ENCODE data around the gene WDSUB1. TPM values are rescaled to one million over a fixed set of nuclear protein-coding genes. Genes with fewer than 3 reads are reported as not detected.

The WDSUB1 gene
- total RNA-seq, 1 experiment from 2014 or later = 7.7 TPM

GRCh38 chr2:159232456-159233170, 53.9 kb downstream of the WDSUB1 start:
- TF ChIP-seq POLR2AphosphoS5 (IDR thresholded peaks at IDR 0.05; ENCODE audit: low read depth, low read length) (no peak), TCF7L2 (IDR thresholded peaks at IDR 0.05; ENCODE audit: low read depth, low read length) (no peak)
- Histone ChIP-seq H3K9me3 (ENCODE audit: control insufficient read depth, insufficient read depth, low read depth, low read length) (no peaks in the 10 kb centered on the region), H3K27ac (ENCODE audit: low read length) (no peak overlapping the region), H3K4me3 (ENCODE audit: low read depth in 2 of 2, low read length in 2 of 2) (no peak overlapping the region), H3K4me1 (ENCODE audit: control insufficient read depth, insufficient read depth, low read length) (no peaks in the 10 kb centered on the region), H3K36me3 (ENCODE audit: control insufficient read depth, insufficient read depth, low read length) (peaks cover 22% of the 10 kb centered on the region), H3K27me3 (ENCODE audit: control insufficient read depth, insufficient read depth, low read length) (no peaks in the 10 kb centered on the region)
- in situ Hi-C loops (cut with HindIII; ENCODE audit: low pct_unique_long_range_greater_than_20kb, low sequenced_read_pairs) (no loop called here), intact Hi-C loops (cut with micrococcal nuclease; ENCODE audit: unreplicated experiment) (no loop called here)
- BruUV-seq (replicated peaks) = no TSS peak
- ChIA-PET CTCF (no interaction called here), POLR2A (interaction anchor here (0.6 kb wide), 1 partner anchor 48 kb away, joined by 3 read pairs; no protein-coding TSS in a partner anchor)
- no peak for DNase-seq (ENCODE audit: low read depth, low spot score)
- no peak for ATAC-seq

GRCh38 chr2:159230145-159230877, 56.2 kb downstream of the WDSUB1 start:
- TF ChIP-seq TCF7L2 (IDR thresholded peaks at IDR 0.05; ENCODE audit: low read depth, low read length) (no peak), POLR2AphosphoS5 (IDR thresholded peaks at IDR 0.05; ENCODE audit: low read depth, low read length) (no peak), CTCF (IDR thresholded peaks at IDR 0.05) (no peak), SIN3A (IDR thresholded peaks at IDR 0.05; ENCODE audit: borderline replicate concordance, insufficient read depth, low read depth, low read length) (no peak), REST (IDR thresholded peaks at IDR 0.05; ENCODE audit: insufficient read depth in 1 of 2, low read depth in 2 of 2, low read length in 1 of 2) (no peak)
- H3K9me3 ChIP-seq (ENCODE audit: control insufficient read depth, insufficient read depth, low read depth, low read length) = no peaks in the 10 kb centered on the region
- no peak overlapping the region for H3K27ac ChIP-seq (ENCODE audit: low read length)
- CTCF ChIA-PET = no interaction called here
- DNase-seq (ENCODE audit: low read depth, low spot score) (no peak), ATAC-seq (no peak)
- intact Hi-C loops (cut with micrococcal nuclease; ENCODE audit: unreplicated experiment) (no loop called here), in situ Hi-C loops (cut with HindIII; ENCODE audit: low pct_unique_long_range_greater_than_20kb, low sequenced_read_pairs) (no loop called here)
- H3K4me3 ChIP-seq (ENCODE audit: low read depth in 2 of 2, low read length in 2 of 2) = no peak overlapping the region
- no peaks in the 10 kb centered on the region for H3K4me1 ChIP-seq (ENCODE audit: control insufficient read depth, insufficient read depth, low read length)
- H3K36me3 ChIP-seq (ENCODE audit: control insufficient read depth, insufficient read depth, low read length) = peaks cover 18% of the 10 kb centered on the region
- no TSS peak for BruUV-seq (replicated peaks)
- POLR2A ChIA-PET = no interaction called here
- no peaks in the 10 kb centered on the region for H3K27me3 ChIP-seq (ENCODE audit: control insufficient read depth, insufficient read depth, low read length)
